HUES48 (cell line): ENCODE data around the gene TPSG1.

Source experiments
- H3K27ac ChIP-seq: one replicate; pipeline ENCODE4 v1.7.0; 2013; ENCODE audit warnings: low read depth, low read length, inconsistent platforms
- H3K27me3 ChIP-seq: 2 replicates; pipeline ENCODE4 v1.6.1; 2013; ENCODE audit warnings: mild to moderate bottlenecking, low read length; ENCODE audit not compliant: control insufficient read depth, insufficient read depth
- H3K36me3 ChIP-seq: 2 replicates; pipeline ENCODE4 v1.6.1; 2013; ENCODE audit warnings: low read length; ENCODE audit not compliant: control insufficient read depth, insufficient read depth
- H3K4me1 ChIP-seq: 2 replicates; pipeline ENCODE4 v1.6.1; 2013; ENCODE audit warnings: mild to moderate bottlenecking, low read length; ENCODE audit not compliant: control insufficient read depth, insufficient read depth
- H3K4me3 ChIP-seq: 2 replicates; pipeline ENCODE4 v1.5.1; 2013; ENCODE audit warnings: mild to moderate bottlenecking, low read depth, low read length
- H3K9ac ChIP-seq: 2 replicates; pipeline ENCODE4 v1.6.1; 2013; ENCODE audit warnings: mild to moderate bottlenecking, low read depth, low read length, moderate library complexity
- H3K9me3 ChIP-seq: 2 replicates; pipeline ENCODE4 v1.6.1; 2013; ENCODE audit warnings: low read length; ENCODE audit not compliant: control insufficient read depth, insufficient read depth

TPSG1 gene

DNA sequence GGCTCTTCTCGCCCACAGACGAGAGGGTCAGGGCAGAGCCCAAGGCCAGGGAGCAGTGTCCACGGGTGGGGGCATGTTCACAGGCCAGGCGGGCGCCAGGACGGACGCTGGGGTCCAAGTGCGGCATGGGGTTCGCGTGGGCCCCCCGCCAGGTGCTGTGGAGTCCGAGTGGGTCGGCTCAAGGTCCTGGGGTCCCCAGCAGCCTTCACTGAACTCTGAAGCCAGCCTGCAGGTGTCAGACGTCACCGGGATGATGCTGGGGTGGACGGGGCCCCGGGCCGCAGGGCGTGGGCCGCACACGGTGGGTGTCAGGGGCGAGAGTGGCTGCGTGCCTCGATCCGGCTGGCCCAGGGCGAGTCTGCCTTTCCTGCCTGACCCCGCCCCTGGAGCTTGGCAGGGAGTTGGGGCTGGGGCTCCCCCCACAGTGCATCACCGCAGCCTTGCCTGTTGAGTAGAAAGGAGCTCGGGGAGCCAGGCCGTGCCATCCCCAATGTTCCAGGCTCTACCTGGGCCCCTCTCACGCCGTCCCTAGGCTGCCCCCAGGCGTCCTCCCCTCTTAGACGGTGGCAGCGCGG, 53.1 kb downstream of the TPSG1 start:
- Histone ChIP-seq H3K36me3 (no peaks in the 10 kb centered on the region), H3K27ac (no peak overlapping the region), H3K9ac (no peak overlapping the region), H3K4me3 (no peak overlapping the region), H3K9me3 (no peaks in the 10 kb centered on the region), H3K4me1 (no peaks in the 10 kb centered on the region), H3K27me3 (no peaks in the 10 kb centered on the region)
